ENCODE results near the gene HMX1. TPM values are rescaled to one million over a fixed set of nuclear protein-coding genes. Genes with fewer than 3 reads are reported as not detected.

The HMX1 gene
- total RNA-seq, 1 experiment from 2014 or later, result 0.20 TPM

GRCh38 chr4:8904666-8905065, 33.0 kb upstream of the HMX1 start:
- no peak overlapping the region for H3K4me3 Mint-ChIP-seq (ENCODE audit: unreplicated experiment)
- no peaks in the 10 kb centered on the region for H3K36me3 Mint-ChIP-seq (ENCODE audit: insufficient read depth, unreplicated experiment)
- ChIA-PET CTCF (no interaction called here), POLR2A (no interaction called here)
- intact Hi-C loops (cut with micrococcal nuclease; ENCODE audit: unreplicated experiment), result no loop called here
- Histone ChIP-seq H3K36me3 (ENCODE audit: control insufficient read depth, insufficient read depth, low read length) (no peaks in the 10 kb centered on the region), H3K4me3 (ENCODE audit: low read depth, low read length) (no peak overlapping the region), H3K27me3 (replicated peaks; ENCODE audit: control insufficient read depth, insufficient read depth, low read length) (no peaks in the 10 kb centered on the region), H3K4me1 (no peaks in the 10 kb centered on the region), H3K9me3 (no peaks in the 10 kb centered on the region)
- H3K4me1 Mint-ChIP-seq (ENCODE audit: low read depth, unreplicated experiment), result no peaks in the 10 kb centered on the region
- no peak for TF ChIP-seq CTCF (IDR thresholded peaks at IDR 0.05; ENCODE audit: insufficient read depth in 1 of 2, low read depth in 1 of 2, low read length in 1 of 2, severe bottlenecking in 1 of 2, unreplicated experiment in 1 of 2)
- peaks cover 6% of the 10 kb centered on the region for H3K9me3 Mint-ChIP-seq (ENCODE audit: unreplicated experiment)
- no peak overlapping the region for H3K27ac Mint-ChIP-seq (ENCODE audit: unreplicated experiment)
- H3K27me3 Mint-ChIP-seq (ENCODE audit: insufficient read depth, unreplicated experiment), result peaks cover 17% of the 10 kb centered on the region
- DNase-seq, result no peak
- BruUV-seq (replicated peaks), result no TSS peak

- no peak for DNase-seq
- intact Hi-C loops (cut with micrococcal nuclease; ENCODE audit: unreplicated experiment), result no loop called here
- Histone ChIP-seq H3K36me3 (ENCODE audit: control insufficient read depth, insufficient read depth, low read length) (no peaks in the 10 kb centered on the region), H3K27me3 (replicated peaks; ENCODE audit: control insufficient read depth, insufficient read depth, low read length) (no peaks in the 10 kb centered on the region), H3K4me1 (no peaks in the 10 kb centered on the region), H3K4me3 (ENCODE audit: low read depth, low read length) (no peak overlapping the region), H3K9me3 (no peaks in the 10 kb centered on the region)
- CTCF ChIA-PET, result no interaction called here
- H3K27ac Mint-ChIP-seq (ENCODE audit: unreplicated experiment), result no peak overlapping the region
- TF ChIP-seq CTCF (IDR thresholded peaks at IDR 0.05; ENCODE audit: insufficient read depth in 1 of 2, low read depth in 1 of 2, low read length in 1 of 2, severe bottlenecking in 1 of 2, unreplicated experiment in 1 of 2), result no peak
- H3K27me3 Mint-ChIP-seq (ENCODE audit: insufficient read depth, unreplicated experiment), result peaks cover 17% of the 10 kb centered on the region
- no peaks in the 10 kb centered on the region for H3K4me1 Mint-ChIP-seq (ENCODE audit: low read depth, unreplicated experiment)
- BruUV-seq (replicated peaks), result no TSS peak
- H3K4me3 Mint-ChIP-seq (ENCODE audit: unreplicated experiment), result no peak overlapping the region
- peaks cover 6% of the 10 kb centered on the region for H3K9me3 Mint-ChIP-seq (ENCODE audit: unreplicated experiment)
- POLR2A ChIA-PET, result no interaction called here
- no peaks in the 10 kb centered on the region for H3K36me3 Mint-ChIP-seq (ENCODE audit: insufficient read depth, unreplicated experiment)
Measured at GRCh38 chr4:8904041-8904501, 32.4 kb upstream of the HMX1 start.

- Histone ChIP-seq H3K36me3 (ENCODE audit: control insufficient read depth, insufficient read depth, low read length) (no peaks in the 10 kb centered on the region), H3K27me3 (replicated peaks; ENCODE audit: control insufficient read depth, insufficient read depth, low read length) (no peaks in the 10 kb centered on the region), H3K4me3 (ENCODE audit: low read depth, low read length) (no peak overlapping the region), H3K9me3 (no peaks in the 10 kb centered on the region), H3K4me1 (no peaks in the 10 kb centered on the region)
- no TSS peak for BruUV-seq (replicated peaks)
- no peaks in the 10 kb centered on the region for H3K4me1 Mint-ChIP-seq (ENCODE audit: low read depth, unreplicated experiment)
- no peak for TF ChIP-seq CTCF (IDR thresholded peaks at IDR 0.05; ENCODE audit: insufficient read depth in 1 of 2, low read depth in 1 of 2, low read length in 1 of 2, severe bottlenecking in 1 of 2, unreplicated experiment in 1 of 2)
- peaks cover 6% of the 10 kb centered on the region for H3K9me3 Mint-ChIP-seq (ENCODE audit: unreplicated experiment)
- DNase-seq, result no peak
- intact Hi-C loops (cut with micrococcal nuclease; ENCODE audit: unreplicated experiment), result no loop called here
- CTCF ChIA-PET, result no interaction called here
- H3K36me3 Mint-ChIP-seq (ENCODE audit: insufficient read depth, unreplicated experiment), result no peaks in the 10 kb centered on the region
- no peak overlapping the region for H3K27ac Mint-ChIP-seq (ENCODE audit: unreplicated experiment)
- H3K27me3 Mint-ChIP-seq (ENCODE audit: insufficient read depth, unreplicated experiment), result peaks cover 10% of the 10 kb centered on the region
- POLR2A ChIA-PET, result no interaction called here
- no peak overlapping the region for H3K4me3 Mint-ChIP-seq (ENCODE audit: unreplicated experiment)
Measured at GRCh38 chr4:8901335-8901734, 29.7 kb upstream of the HMX1 start.

Measured in Caco-2 (cell line).